Sigmoid colon (tissue), 7 donors: ENCODE data around the gene MAP2. TPM values are rescaled to one million over a fixed set of nuclear protein-coding genes. Genes with fewer than 3 reads are reported as not detected.

Source experiments
- DNase-seq: peaks from one replicate; pipeline ENCODE4 v3.0.0-alpha.2; 2019
- H3K27ac ChIP-seq, 4 donors: fragments of 200-600 bp; sonication (generic); one replicate each; pipeline ENCODE4 v1.5.1; 2016 to 2019; ENCODE audit warnings: mild to moderate bottlenecking in 1 of 4
- H3K27me3 ChIP-seq, 3 donors: fragments of 200-600 bp; sonication (generic); one replicate each; pipeline ENCODE4 v1.5.1; 2019; ENCODE audit warnings: mild to moderate bottlenecking in 1 of 3
- H3K36me3 ChIP-seq, 4 donors: fragments of 200-600 bp; sonication (generic); one replicate each; pipeline ENCODE4 v1.5.1; 2016 to 2019
- H3K4me1 ChIP-seq, 4 donors: fragments of 200-600 bp; sonication (generic); one replicate each; pipeline ENCODE4 v1.5.1; 2017 to 2019
- H3K4me3 ChIP-seq, 4 donors: fragments of 200-600 bp; sonication (generic); one replicate each; pipeline ENCODE4 v1.5.1; 2017 to 2019; ENCODE audit warnings: mild to moderate bottlenecking in 2 of 4, moderate library complexity in 1 of 4
- H3K9me3 ChIP-seq, 4 donors: fragments of 200-600 bp in 3 of 4; sonication (generic) in 3 of 4; one replicate each; pipeline versions ENCODE4 v1.5.1 to v1.6.1; 2013 to 2019
- EP300 ChIP-seq, 4 donors: sonication (generic); formaldehyde crosslinking; IDR thresholded peaks; one replicate each; pipeline ENCODE4 v1.6.1; 2017; ENCODE audit warnings: antibody characterized with exemption in 4 of 4
- POLR2A ChIP-seq, 2 donors: fragments of 450-650 bp; IDR thresholded peaks; one replicate each; pipeline ENCODE4 v1.6.1; 2016; ENCODE audit warnings: antibody characterized with exemption in 2 of 2, mild to moderate bottlenecking in 2 of 2, moderate library complexity in 2 of 2
- POLR2AphosphoS5 ChIP-seq, 4 donors: sonication (generic); formaldehyde crosslinking; IDR thresholded peaks; one replicate each; pipeline ENCODE4 v1.6.1; 2017; ENCODE audit warnings: antibody characterized with exemption in 4 of 4
- WGBS, 2 donors: extraction: QIAGEN DNeasy Blood & Tissue Kit; methylation state at CpG; one replicate each; pipeline ENCODE4 v1.1.7; 2013; 5-methylcytosine and 5-hydroxymethylcytosine counted together
- intact Hi-C: fragments of 100-400 bp; cut with DNase I; formaldehyde crosslinking; loops from one replicate; pipeline ENCODE4 v1.15.1; 2023
- polyA plus RNA-seq, 3 donors: library from polyadenylated mRNA; stranded (reverse); fragments of 200-250 nt; gene quantifications; one replicate each; pipeline ENCODE4 v1.2.3, GENCODE V29; 2013
- total RNA-seq, 4 donors: library from RNA; depleted of rRNA; stranded (reverse); fragments of >200 nt; gene quantifications; one replicate each; pipeline ENCODE4 v1.1.0, GENCODE V29; 2016
- TF ChIP-seq, protein P1 (sequence below), 4 experiments: fragments of 450-650 bp in 3 of 4; fragments of 200-600 bp in 1 of 4; IDR thresholded peaks; one replicate each; pipeline ENCODE4 v1.5.1; 2016 to 2019; ENCODE audit warnings: antibody characterized with exemption in 4 of 4, mild to moderate bottlenecking in 3 of 4, moderate library complexity in 2 of 4
- donor health status: healthy with polysubstance abuse.
- donor health status: Bipolar disorder and iron deficiency.
- donor health status: healthy.

MAP2 gene
- total and polyA plus RNA-seq, 7 donors = 0.46 to 21.8 (median 8.4) TPM

DNA sequence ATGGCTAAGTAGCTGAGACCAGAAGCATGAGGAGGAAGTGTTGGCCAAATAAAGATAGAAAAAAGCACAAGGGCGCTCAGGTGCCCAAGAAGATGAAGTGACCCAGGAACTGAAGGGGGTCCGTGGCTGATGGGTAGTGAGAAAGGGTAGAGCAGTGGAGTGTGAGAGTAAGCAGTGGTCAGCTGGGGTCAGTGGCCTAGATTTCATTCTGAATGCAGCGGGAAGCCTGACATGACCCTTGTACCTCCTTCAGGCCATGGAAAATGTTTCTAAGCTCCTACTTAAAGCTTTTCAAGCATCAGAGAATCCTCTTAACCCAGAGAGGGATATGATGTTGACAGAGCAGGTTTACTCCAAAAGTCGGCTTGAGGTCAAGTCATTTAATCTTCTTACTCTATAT, 258.8 kb downstream of the MAP2 start:
- intact Hi-C loops = no loop called here
- no peaks in the 10 kb centered on the region for H3K36me3 ChIP-seq
- no peaks in the 10 kb centered on the region for H3K9me3 ChIP-seq
- H3K27ac ChIP-seq = no peak overlapping the region
- no peak for DNase-seq
- H3K4me1 ChIP-seq = peaks cover 0 to 7% (median 0%) of the 10 kb centered on the region in 4 donors
- TF ChIP-seq POLR2A (IDR thresholded peaks at IDR 0.05) (no peak), EP300 (IDR thresholded peaks at IDR 0.05) (no peak), POLR2AphosphoS5 (IDR thresholded peaks at IDR 0.05) (no peak)
- TF ChIP-seq, protein P1, sequence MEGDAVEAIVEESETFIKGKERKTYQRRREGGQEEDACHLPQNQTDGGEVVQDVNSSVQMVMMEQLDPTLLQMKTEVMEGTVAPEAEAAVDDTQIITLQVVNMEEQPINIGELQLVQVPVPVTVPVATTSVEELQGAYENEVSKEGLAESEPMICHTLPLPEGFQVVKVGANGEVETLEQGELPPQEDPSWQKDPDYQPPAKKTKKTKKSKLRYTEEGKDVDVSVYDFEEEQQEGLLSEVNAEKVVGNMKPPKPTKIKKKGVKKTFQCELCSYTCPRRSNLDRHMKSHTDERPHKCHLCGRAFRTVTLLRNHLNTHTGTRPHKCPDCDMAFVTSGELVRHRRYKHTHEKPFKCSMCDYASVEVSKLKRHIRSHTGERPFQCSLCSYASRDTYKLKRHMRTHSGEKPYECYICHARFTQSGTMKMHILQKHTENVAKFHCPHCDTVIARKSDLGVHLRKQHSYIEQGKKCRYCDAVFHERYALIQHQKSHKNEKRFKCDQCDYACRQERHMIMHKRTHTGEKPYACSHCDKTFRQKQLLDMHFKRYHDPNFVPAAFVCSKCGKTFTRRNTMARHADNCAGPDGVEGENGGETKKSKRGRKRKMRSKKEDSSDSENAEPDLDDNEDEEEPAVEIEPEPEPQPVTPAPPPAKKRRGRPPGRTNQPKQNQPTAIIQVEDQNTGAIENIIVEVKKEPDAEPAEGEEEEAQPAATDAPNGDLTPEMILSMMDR (IDR thresholded peaks at IDR 0.05) = no peak
- WGBS, 2 donors = 75 to 82% methylated on average over 4 of the region's 4 CpGs
- H3K4me3 ChIP-seq = no peak overlapping the region
- no peaks in the 10 kb centered on the region for H3K27me3 ChIP-seq

DNA sequence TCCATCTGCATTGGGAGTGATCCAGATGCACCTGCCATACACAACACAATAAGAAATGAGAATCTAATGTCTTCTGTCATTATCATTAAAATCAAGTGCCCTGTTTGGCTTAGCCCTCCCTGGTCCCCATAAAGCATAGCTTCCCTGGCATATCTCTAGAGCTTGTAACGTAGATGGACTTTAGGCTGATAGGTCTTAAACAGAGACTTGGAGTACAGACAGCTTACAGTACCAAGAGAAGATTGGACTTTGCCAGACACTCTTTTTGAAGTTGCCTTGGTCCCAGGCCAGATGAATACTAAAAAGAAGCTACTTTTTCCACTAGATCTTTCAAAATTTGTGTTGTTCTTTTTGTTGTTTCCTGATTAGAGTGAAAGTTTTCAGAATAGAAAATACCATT, 261.5 kb downstream of the MAP2 start:
- Histone ChIP-seq H3K27me3 (no peaks in the 10 kb centered on the region), H3K4me3 (no peak overlapping the region), H3K4me1 (peaks cover 0 to 7% (median 0%) of the 10 kb centered on the region in 4 donors), H3K36me3 (no peaks in the 10 kb centered on the region), H3K27ac (no peak overlapping the region), H3K9me3 (no peaks in the 10 kb centered on the region)
- intact Hi-C loops = no loop called here
- 23 to 61% methylated on average over 1 of the region's 1 CpG for WGBS, 2 donors
- DNase-seq = no peak
- no peak for TF ChIP-seq EP300 (IDR thresholded peaks at IDR 0.05)
- no peak for TF ChIP-seq POLR2A (IDR thresholded peaks at IDR 0.05)
- TF ChIP-seq POLR2AphosphoS5 (IDR thresholded peaks at IDR 0.05) = no peak
- TF ChIP-seq, protein P1 (IDR thresholded peaks at IDR 0.05) = no peak

DNA sequence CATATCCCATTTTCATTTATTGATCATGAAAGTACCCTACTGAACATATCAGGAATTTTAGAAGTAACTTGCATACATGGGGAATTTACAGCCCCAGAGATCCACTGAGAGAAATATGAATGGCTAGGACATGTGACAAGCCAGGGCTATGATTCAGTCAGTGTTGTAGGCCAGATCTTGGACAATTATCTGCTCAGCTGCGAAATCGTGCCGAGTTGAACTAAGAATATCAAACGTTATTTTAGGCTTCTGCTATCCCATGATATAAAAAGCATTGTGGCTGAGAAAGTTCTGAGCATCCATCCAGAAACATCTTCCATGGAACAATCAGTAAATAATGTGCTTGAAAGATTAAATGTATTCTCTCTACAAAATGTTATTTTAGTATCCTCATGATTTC, 262.1 kb downstream of the MAP2 start:
- no peaks in the 10 kb centered on the region for H3K9me3 ChIP-seq
- no peaks in the 10 kb centered on the region for H3K36me3 ChIP-seq
- H3K27ac ChIP-seq = no peak overlapping the region
- 82 to 85% methylated on average over 4 of the region's 4 CpGs for WGBS, 2 donors
- DNase-seq = no peak
- H3K27me3 ChIP-seq = no peaks in the 10 kb centered on the region
- no peak overlapping the region for H3K4me3 ChIP-seq
- intact Hi-C loops = no loop called here
- TF ChIP-seq POLR2A (IDR thresholded peaks at IDR 0.05) = no peak
- no peak for TF ChIP-seq POLR2AphosphoS5 (IDR thresholded peaks at IDR 0.05)
- TF ChIP-seq EP300 (IDR thresholded peaks at IDR 0.05) = no peak
- TF ChIP-seq, protein P1 (IDR thresholded peaks at IDR 0.05) = no peak
- H3K4me1 ChIP-seq = peaks cover 0 to 7% (median 0%) of the 10 kb centered on the region in 4 donors

DNA sequence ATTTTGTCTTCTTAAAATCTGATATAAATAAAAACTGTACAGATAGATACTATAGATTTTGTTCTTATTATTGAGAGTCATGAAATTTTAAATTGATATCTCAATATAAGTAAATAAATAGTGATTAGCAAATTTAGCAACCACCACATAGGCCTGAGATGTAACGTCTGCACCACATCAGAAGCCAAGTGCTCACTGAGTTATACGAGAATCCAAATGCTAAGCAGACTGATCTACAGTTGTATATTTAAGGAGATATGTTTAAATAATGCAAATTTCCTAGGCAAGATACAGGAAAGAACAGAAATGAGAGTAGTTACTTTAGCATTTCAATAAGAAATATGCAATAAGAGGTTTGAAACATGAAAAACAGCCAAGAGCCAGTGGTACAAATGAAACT, 262.6 kb downstream of the MAP2 start:
- H3K4me1 ChIP-seq = peaks cover 0 to 7% (median 0%) of the 10 kb centered on the region in 4 donors
- intact Hi-C loops = no loop called here
- no peak for TF ChIP-seq EP300 (IDR thresholded peaks at IDR 0.05)
- TF ChIP-seq POLR2A (IDR thresholded peaks at IDR 0.05) = no peak
- TF ChIP-seq, protein P1 (IDR thresholded peaks at IDR 0.05) = no peak
- TF ChIP-seq POLR2AphosphoS5 (IDR thresholded peaks at IDR 0.05) = no peak
- WGBS, 2 donors = 66 to 72% methylated on average over 2 of the region's 2 CpGs
- H3K27me3 ChIP-seq = no peaks in the 10 kb centered on the region
- no peak overlapping the region for H3K27ac ChIP-seq
- H3K4me3 ChIP-seq = no peak overlapping the region
- H3K9me3 ChIP-seq = no peaks in the 10 kb centered on the region
- no peak for DNase-seq
- H3K36me3 ChIP-seq = no peaks in the 10 kb centered on the region

DNA sequence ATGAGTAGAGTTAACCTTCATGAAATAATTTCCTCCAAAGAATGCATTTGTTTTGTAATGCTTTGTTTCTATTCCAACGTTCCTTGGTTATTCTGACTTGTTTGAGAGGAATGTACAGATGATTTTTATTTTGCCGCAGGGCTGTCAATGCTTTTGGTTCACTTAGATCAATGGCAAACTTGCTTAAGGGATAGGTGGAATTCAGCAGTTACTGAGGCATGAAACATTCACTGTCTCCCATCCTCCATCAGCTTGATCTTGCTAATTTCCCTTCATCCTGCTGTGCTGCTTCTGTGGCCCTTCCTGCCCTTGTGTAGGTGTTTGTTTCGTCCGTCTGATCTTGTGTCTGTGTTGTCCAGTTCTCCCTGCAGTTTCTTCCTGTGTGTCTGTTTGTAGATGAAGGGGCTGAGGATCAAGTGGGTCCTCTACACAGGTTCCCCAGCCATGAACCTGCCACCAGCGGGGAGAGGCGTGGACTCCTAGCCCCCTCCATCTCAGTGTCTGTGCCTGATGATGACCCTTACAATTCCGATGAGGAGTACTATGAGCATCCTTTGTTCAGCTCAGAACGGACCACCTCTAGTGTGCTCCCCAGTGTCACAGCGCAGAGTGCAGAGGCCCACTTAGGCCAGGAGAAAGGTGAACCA, 263.6 kb downstream of the MAP2 start:
- intact Hi-C loops = no loop called here
- Histone ChIP-seq H3K27me3 (no peaks in the 10 kb centered on the region), H3K36me3 (no peaks in the 10 kb centered on the region), H3K9me3 (no peaks in the 10 kb centered on the region), H3K4me3 (no peak overlapping the region), H3K4me1 (peaks cover 0 to 7% (median 0%) of the 10 kb centered on the region in 4 donors), H3K27ac (no peak overlapping the region)
- no peak for DNase-seq
- WGBS, 2 donors = 81 to 87% methylated on average over 9 of the region's 9 CpGs
- TF ChIP-seq POLR2A (IDR thresholded peaks at IDR 0.05) = no peak
- no peak for TF ChIP-seq POLR2AphosphoS5 (IDR thresholded peaks at IDR 0.05)
- no peak for TF ChIP-seq EP300 (IDR thresholded peaks at IDR 0.05)
- TF ChIP-seq, protein P1 (IDR thresholded peaks at IDR 0.05) = no peak
